HepG2 (cell line): ENCODE measurements around the gene KMT2E. TPM values are rescaled to one million over a fixed set of nuclear protein-coding genes. Genes with fewer than 3 reads are reported as not detected.
A peak's percentile ranks its signal among the peaks of the same experiment; 100 is the strongest.

Experiments used
- ARNT ChIP-seq: fragments of 450-650 bp; IDR thresholded peaks from 2 replicates; pipeline ENCODE4 v1.6.1; 2017
- ETV5 ChIP-seq: IDR thresholded peaks from 2 replicates; pipeline ENCODE4 v1.6.1; 2018; ENCODE audit warnings: missing biosample characterization, missing genetic modification reagents, inconsistent platforms, borderline replicate concordance
- GTF2F1 ChIP-seq: fragments of 150-350 bp; IDR thresholded peaks from 2 replicates; pipeline ENCODE4 v1.6.1; 2014; ENCODE audit warnings: low read length
- HMG20B ChIP-seq: conservative IDR thresholded peaks from 2 replicates; pipeline ENCODE4 v1.6.1; 2016; ENCODE audit warnings: missing genetic modification reagents, missing compliant biosample characterization
- ISX ChIP-seq: sonication (generic); formaldehyde crosslinking; conservative IDR thresholded peaks from 2 replicates; pipeline ENCODE4 v1.5.0; 2020; ENCODE audit warnings: missing genetic modification reagents
- MAF1 ChIP-seq: sonication (generic); formaldehyde crosslinking; IDR thresholded peaks from 2 replicates; pipeline ENCODE4 v1.5.0; 2020; ENCODE audit warnings: missing genetic modification reagents, borderline replicate concordance
- MED13 ChIP-seq: sonication (generic); formaldehyde crosslinking; IDR thresholded peaks from 2 replicates; pipeline ENCODE4 v1.5.0; 2020; ENCODE audit warnings: missing genetic modification reagents
- PRPF4 ChIP-seq: fragments of 200-400 bp; formaldehyde crosslinking; IDR thresholded peaks from 2 replicates; pipeline ENCODE4 v1.6.1; 2016; ENCODE audit warnings: low read length, low read depth; ENCODE audit not compliant: poor library complexity, severe bottlenecking
- RNF219 ChIP-seq: sonication (generic); formaldehyde crosslinking; IDR thresholded peaks from 2 replicates; pipeline ENCODE4 v1.5.0; 2020; ENCODE audit warnings: mild to moderate bottlenecking, missing genetic modification reagents
- STAT6 ChIP-seq: sonication (generic); formaldehyde crosslinking; IDR thresholded peaks from 2 replicates; pipeline ENCODE4 v1.4.0; 2020; ENCODE audit warnings: missing genetic modification reagents, mild to moderate bottlenecking, borderline replicate concordance
- TEAD3 ChIP-seq: optimal IDR thresholded peaks from 2 replicates; pipeline ENCODE3; 2016; ENCODE audit warnings: borderline replicate concordance
- XRCC5 ChIP-seq: fragments of 200-400 bp; formaldehyde crosslinking; optimal IDR thresholded peaks from 2 replicates; pipeline ENCODE3; 2017; ENCODE audit warnings: mild to moderate bottlenecking, low read length
- ZBTB26 ChIP-seq: IDR thresholded peaks from 2 replicates; pipeline ENCODE4 v1.6.1; 2016; ENCODE audit warnings: missing compliant biosample characterization, missing genetic modification reagents, borderline replicate concordance
- ZBTB43 ChIP-seq: sonication (generic); formaldehyde crosslinking; conservative IDR thresholded peaks from 2 replicates; pipeline ENCODE4 v1.4.0; 2020; ENCODE audit warnings: missing genetic modification reagents
- ZNF12 ChIP-seq: sonication (generic); formaldehyde crosslinking; IDR thresholded peaks from 2 replicates; pipeline ENCODE4 v1.5.0; 2020; ENCODE audit warnings: missing genetic modification reagents
- ZNF274 ChIP-seq: sonication (generic); formaldehyde crosslinking; IDR thresholded peaks from 2 replicates; pipeline ENCODE4 v1.5.1; 2020; ENCODE audit warnings: mild to moderate bottlenecking, missing genetic modification reagents
- ZNF773 ChIP-seq: sonication (generic); formaldehyde crosslinking; IDR thresholded peaks from 2 replicates; pipeline ENCODE4 v1.4.0; 2020; ENCODE audit warnings: missing genetic modification reagents, borderline replicate concordance
- ZSCAN29 ChIP-seq: sonication (generic); formaldehyde crosslinking; conservative IDR thresholded peaks from 2 replicates; pipeline ENCODE4 v1.4.0; 2020; ENCODE audit warnings: mild to moderate bottlenecking, missing genetic modification reagents
- polyA plus RNA-seq, 8 experiments: library from polyadenylated mRNA; depleted of rRNA in 3 of 8; stranded (reverse) in 7 of 8; unstranded in 1 of 8; fragments of >200 nt; fragmentation: Illumina TruSeq in 4 of 8; extraction: Trizol in 4 of 8; gene quantifications; 2 replicates each; pipeline versions ENCODE4 v1.2.1 to v1.2.3, GENCODE V29; 2011 to 2016; ENCODE audit warnings: low read depth in 4 of 8, missing spikeins in 1 of 8, mixed read lengths in 1 of 8; ENCODE audit not compliant: insufficient read depth in 1 of 8
- total RNA-seq, 5 experiments: library from RNA; depleted of rRNA; stranded (reverse); fragments of >200 nt; fragmentation: Illumina TruSeq; extraction: Trizol; gene quantifications; 2 replicates each; pipeline ENCODE4 v1.2.3, GENCODE V29; 2016; ENCODE audit warnings: low read depth in 1 of 5
- TF ChIP-seq, protein P1 (sequence below): sonication (generic); formaldehyde crosslinking; IDR thresholded peaks from 2 replicates; pipeline ENCODE4 v1.4.0; 2020; ENCODE audit warnings: mild to moderate bottlenecking, missing genetic modification reagents
- TF ChIP-seq, protein P2 (sequence below): sonication (generic); formaldehyde crosslinking; IDR thresholded peaks from 2 replicates; pipeline ENCODE4 v1.5.1; 2020; ENCODE audit warnings: mild to moderate bottlenecking, moderate library complexity, missing genetic modification reagents

Gene KMT2E
- total and polyA plus RNA-seq, 2 of the 13 experiments (the other 11 are each of a cell fraction or from before 2014, with no cell fraction given): 6.3 to 24.4 TPM

DNA sequence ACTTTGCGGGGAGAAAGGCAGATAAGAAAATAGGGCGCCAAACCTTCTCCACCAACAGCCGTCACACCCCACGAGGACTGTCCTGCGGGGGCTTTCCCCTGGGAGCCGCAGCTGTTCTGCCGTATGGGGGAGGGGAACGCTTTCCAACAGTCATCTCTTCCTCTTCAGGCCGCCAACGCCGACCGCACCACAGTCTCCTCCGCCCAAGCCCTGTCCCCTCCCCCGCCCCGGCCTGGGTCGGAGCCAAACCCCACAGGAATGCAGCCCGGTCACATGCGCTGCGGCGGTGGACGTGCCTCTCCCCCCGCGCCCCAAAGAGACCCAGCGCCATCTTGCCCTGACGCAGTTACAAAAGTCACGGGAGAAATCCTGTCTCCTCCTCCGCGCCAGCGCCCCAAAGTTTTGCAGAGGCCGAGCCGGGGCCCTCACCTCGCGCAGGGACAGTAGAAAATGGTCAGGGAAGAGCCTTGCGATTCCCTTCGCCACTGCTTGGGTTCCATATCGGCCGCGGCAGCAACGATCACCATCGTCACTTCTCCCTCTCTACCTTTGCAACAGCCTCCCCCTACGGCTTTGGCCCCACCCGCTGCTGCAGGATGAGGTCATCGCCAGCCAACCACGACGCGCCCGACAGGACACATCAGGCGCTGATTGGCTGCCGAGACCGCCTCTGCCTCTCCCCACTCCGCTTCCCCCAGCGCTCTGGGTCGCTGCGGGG, 1.3 kb upstream of the KMT2E start (continued):
- TF ChIP-seq ZBTB26 (CRISPR knock-in tag) (no peak; the same call in none of the 2 replicates), ZNF12 (CRISPR knock-in tag) (peak; percentile 48; the same call in 1 of the 2 replicates), XRCC5 (peak; percentile 77), ZNF773 (CRISPR knock-in tag) (no peak), PRPF4 (peak; percentile 95), MED13 (CRISPR knock-in tag) (0 out of 2 replicates have a peak, but pooled peaks have one; percentile 75), ISX (CRISPR knock-in tag) (no peak), MAF1 (CRISPR knock-in tag) (no peak), TEAD3 (CRISPR knock-in tag) (peak; percentile 97), ZBTB43 (CRISPR knock-in tag) (peak; percentile 26; the same call in 1 of the 2 replicates), STAT6 (peak; percentile 91; the same call in 1 of the 2 replicates), ARNT (no peak), RNF219 (CRISPR knock-in tag) (no peak), ZSCAN29 (CRISPR knock-in tag) (peak; percentile 56; the same call in 1 of the 2 replicates), HMG20B (CRISPR knock-in tag) (no peak; the same call in 1 of the 2 replicates), GTF2F1 (no peak; the same call in 1 of the 2 replicates), ZNF274 (CRISPR knock-in tag) (peak; percentile 57; the same call in 1 of the 2 replicates), ETV5 (CRISPR knock-in tag) (peak; percentile 62; the same call in 1 of the 2 replicates)
- TF ChIP-seq, protein P1, sequence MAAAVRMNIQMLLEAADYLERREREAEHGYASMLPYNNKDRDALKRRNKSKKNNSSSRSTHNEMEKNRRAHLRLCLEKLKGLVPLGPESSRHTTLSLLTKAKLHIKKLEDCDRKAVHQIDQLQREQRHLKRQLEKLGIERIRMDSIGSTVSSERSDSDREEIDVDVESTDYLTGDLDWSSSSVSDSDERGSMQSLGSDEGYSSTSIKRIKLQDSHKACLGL: 0 out of 2 replicates have a peak, but pooled peaks have one; percentile 22
- TF ChIP-seq, protein P2, sequence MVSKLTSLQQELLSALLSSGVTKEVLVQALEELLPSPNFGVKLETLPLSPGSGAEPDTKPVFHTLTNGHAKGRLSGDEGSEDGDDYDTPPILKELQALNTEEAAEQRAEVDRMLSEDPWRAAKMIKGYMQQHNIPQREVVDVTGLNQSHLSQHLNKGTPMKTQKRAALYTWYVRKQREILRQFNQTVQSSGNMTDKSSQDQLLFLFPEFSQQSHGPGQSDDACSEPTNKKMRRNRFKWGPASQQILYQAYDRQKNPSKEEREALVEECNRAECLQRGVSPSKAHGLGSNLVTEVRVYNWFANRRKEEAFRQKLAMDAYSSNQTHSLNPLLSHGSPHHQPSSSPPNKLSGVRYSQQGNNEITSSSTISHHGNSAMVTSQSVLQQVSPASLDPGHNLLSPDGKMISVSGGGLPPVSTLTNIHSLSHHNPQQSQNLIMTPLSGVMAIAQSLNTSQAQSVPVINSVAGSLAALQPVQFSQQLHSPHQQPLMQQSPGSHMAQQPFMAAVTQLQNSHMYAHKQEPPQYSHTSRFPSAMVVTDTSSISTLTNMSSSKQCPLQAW (CRISPR knock-in tag): peak; percentile 95
